Coronary artery (tissue), 2 donors: Measurements from ENCODE around the gene PCDHGB5.
A peak's percentile ranks its signal among the peaks of the same experiment; 100 is the strongest.
"Not testable (repeated sequence)": the region's sequence is repeated elsewhere in the genome, so short reads cannot be mapped to it uniquely, and the experiment has no call there.

Experiments used
- DNase-seq: peaks from one replicate; pipeline ENCODE4 v3.0.0-alpha.2; 2017; ENCODE audit warnings: low spot score
- H3K27ac ChIP-seq, 2 donors: fragments of 200-600 bp; sonication (generic); one replicate each; pipeline ENCODE4 v1.5.1; 2016 to 2019
- H3K4me3 ChIP-seq: fragments of 200-600 bp; sonication (generic); 2 replicates; pipeline ENCODE4 v1.5.1; 2016; ENCODE audit warnings: mild to moderate bottlenecking, moderate library complexity
- TF ChIP-seq, protein P1 (sequence below): fragments of 200-600 bp; sonication (generic); IDR thresholded peaks from one replicate; pipeline ENCODE4 v1.5.1; 2019; ENCODE audit warnings: antibody characterized with exemption

PCDHGB5 gene

GRCh38 chr5:141384471-141385267, 13.1 kb upstream of the PCDHGB5 start:
- Histone ChIP-seq H3K4me3 (peak overlapping the region; percentile 25), H3K27ac (no peak overlapping the region)
- no peak for DNase-seq
- TF ChIP-seq, protein P1, sequence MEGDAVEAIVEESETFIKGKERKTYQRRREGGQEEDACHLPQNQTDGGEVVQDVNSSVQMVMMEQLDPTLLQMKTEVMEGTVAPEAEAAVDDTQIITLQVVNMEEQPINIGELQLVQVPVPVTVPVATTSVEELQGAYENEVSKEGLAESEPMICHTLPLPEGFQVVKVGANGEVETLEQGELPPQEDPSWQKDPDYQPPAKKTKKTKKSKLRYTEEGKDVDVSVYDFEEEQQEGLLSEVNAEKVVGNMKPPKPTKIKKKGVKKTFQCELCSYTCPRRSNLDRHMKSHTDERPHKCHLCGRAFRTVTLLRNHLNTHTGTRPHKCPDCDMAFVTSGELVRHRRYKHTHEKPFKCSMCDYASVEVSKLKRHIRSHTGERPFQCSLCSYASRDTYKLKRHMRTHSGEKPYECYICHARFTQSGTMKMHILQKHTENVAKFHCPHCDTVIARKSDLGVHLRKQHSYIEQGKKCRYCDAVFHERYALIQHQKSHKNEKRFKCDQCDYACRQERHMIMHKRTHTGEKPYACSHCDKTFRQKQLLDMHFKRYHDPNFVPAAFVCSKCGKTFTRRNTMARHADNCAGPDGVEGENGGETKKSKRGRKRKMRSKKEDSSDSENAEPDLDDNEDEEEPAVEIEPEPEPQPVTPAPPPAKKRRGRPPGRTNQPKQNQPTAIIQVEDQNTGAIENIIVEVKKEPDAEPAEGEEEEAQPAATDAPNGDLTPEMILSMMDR: no peak

DNA sequence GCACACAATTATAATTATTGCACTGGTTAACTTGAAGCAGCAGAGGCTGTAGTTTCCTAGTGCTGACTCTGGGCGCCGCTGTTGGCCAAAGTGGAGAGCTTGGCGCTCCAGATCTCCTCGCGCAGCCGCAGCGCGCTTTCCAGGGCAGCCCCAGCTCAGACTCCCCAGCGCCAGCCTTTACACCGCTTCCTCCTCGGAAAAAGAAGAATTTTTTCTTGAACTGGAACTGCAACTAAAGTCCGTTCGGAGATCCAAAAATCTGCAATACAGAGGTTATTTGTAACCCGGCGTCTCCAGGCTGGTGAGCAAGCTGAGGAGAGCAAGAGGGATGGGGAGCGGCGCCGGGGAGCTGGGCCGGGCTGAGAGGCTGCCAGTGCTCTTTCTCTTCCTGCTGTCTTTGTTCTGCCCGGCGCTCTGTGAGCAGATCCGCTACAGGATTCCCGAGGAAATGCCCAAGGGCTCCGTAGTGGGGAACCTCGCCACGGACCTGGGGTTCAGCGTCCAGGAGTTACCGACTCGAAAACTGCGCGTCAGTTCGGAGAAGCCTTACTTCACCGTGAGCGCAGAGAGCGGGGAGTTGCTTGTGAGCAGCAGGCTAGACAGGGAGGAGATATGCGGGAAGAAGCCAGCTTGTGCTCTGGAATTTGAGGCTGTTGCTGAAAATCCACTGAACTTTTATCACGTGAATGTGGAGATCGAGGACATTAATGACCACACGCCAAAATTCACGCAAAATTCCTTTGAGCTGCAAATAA, 10.0 kb upstream of the PCDHGB5 start, which contains the start of gene PCDHGB4:
PCDHGB4 (plus strand) TSS at position 142 of the 755 bp plus-strand sequence; CDS start at position 329, 187 bp downstream.
- H3K4me3 ChIP-seq: peak within 1 kb of the TSS; percentile 48
- DNase-seq, H3K27ac ChIP-seq: not testable (repeated sequence)

- H3K27ac ChIP-seq: no peak overlapping the region
- peak overlapping the region; percentile 48 for H3K4me3 ChIP-seq
- DNase-seq: no peak
- TF ChIP-seq, protein P1: no peak
Observed at GRCh38 chr5:141388661-141389060, 9.1 kb upstream of the PCDHGB5 start.

DNA sequence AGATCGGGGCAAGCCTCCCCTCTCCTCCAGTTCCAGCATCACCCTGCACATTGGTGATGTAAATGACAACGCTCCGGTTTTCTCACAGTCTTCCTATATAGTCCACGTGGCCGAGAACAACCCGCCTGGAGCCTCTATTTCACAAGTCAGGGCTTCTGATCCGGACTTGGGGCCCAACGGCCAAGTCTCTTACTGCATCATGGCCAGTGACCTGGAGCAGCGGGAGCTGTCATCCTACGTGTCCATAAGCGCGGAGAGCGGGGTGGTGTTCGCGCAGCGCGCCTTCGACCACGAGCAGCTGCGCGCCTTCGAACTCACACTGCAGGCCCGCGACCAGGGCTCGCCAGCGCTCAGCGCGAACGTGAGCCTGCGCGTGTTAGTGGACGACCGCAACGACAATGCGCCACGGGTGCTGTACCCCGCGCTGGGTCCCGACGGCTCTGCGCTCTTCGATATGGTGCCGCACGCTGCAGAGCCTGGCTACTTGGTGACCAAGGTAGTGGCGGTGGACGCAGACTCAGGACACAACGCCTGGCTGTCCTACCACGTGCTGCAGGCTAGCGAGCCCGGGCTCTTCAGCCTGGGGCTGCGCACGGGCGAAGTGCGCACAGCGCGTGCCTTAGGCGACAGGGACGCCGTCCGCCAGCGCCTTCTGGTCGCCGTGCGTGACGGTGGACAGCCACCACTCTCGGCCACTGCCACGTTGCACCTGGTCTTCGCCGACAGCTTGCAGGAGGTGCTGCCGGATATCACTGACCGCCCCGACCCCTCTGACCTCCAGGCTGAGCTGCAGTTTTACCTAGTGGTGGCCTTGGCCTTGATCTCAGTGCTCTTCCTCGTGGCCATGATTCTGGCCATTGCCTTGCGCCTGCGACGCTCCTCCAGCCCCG, 8.3 kb upstream of the PCDHGB5 start:
- peak overlapping the region; percentile 43 for H3K4me3 ChIP-seq
- TF ChIP-seq, protein P1: no peak
- H3K27ac ChIP-seq: no peak overlapping the region
- DNase-seq: no peak

- H3K4me3 ChIP-seq: peak within 1 kb of the TSS; percentile 25
- no peak for DNase-seq
- TF ChIP-seq, protein P1: no peak
- H3K27ac ChIP-seq: no peak within 1 kb of the TSS
Observed at GRCh38 chr5:141392429-141393198, 5.1 kb upstream of the PCDHGB5 start, which contains the start of gene PCDHGA8. TSS of gene PCDHGA8 (plus strand) at chr5:141392633. CDS start at chr5:141392814, 181 bp downstream.

DNA sequence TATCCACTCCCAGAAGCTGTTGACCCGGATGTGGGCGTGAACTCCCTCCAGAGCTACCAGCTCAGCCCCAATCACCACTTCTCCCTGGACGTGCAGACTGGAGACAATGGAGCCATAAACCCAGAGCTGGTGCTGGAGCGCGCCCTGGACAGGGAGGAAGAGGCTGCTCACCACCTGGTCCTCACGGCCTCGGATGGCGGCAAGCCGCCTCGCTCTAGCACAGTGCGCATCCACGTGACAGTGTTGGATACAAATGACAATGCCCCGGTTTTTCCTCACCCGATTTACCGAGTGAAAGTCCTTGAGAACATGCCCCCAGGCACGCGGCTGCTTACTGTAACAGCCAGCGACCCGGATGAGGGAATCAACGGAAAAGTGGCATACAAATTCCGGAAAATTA, 4.5 kb upstream of the PCDHGB5 start:
- no peak for DNase-seq
- no peak overlapping the region for H3K27ac ChIP-seq
- H3K4me3 ChIP-seq: peak overlapping the region; percentile 25
- TF ChIP-seq, protein P1: no peak

DNA sequence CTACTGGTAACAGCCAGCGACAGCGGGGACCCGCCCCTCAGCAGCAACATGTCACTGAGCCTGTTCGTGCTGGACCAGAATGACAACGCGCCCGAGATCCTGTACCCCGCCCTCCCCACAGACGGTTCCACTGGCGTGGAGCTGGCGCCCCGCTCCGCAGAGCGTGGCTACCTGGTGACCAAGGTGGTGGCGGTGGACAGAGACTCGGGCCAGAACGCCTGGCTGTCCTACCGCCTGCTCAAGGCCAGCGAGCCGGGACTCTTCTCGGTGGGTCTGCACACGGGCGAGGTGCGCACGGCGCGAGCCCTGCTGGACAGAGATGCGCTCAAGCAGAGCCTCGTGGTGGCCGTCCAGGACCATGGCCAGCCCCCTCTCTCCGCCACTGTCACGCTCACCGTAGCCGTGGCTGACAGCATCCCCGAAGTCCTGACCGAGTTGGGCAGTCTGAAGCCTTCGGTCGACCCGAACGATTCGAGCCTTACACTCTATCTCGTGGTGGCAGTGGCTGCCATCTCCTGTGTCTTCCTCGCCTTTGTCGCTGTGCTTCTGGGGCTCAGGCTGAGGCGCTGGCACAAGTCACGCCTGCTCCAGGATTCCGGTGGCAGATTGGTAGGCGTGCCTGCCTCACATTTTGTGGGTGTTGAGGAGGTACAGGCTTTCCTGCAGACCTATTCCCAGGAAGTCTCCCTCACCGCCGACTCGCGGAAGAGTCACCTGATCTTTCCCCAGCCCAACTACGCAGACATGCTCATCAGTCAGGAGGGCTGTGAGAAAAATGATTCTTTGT, 3.2 kb upstream of the PCDHGB5 start:
- not testable (repeated sequence) for H3K4me3 ChIP-seq, H3K27ac ChIP-seq, DNase-seq
